ENCODE results near the gene NRXN2. TPM values are rescaled to one million over a fixed set of nuclear protein-coding genes. Genes with fewer than 3 reads are reported as not detected.
A peak's percentile ranks its signal among the peaks of the same experiment; 100 is the strongest.

Gene NRXN2
- total and polyA plus RNA-seq, 2 experiments from 2014 or later: 1.1 to 5.6 TPM

DNA sequence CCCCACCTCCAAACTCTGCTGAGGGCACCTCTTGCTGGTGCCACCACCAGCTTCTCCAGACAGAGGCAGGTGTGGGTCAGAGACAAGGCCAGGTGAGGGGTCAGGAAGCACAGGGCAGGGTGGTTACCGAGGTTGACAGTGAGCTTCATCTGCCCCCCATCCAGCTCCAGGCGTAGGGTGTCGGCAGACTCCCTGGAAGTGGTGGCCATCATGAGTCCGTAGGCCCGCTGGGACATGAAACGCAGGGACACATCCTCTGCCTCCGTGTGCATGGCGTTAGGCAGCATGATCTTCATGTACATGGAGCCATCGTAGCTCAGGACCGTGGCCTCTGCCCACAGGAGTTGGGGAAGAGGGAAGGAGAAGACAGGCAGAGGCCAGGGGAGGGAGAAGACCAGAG lies 62.8 kb downstream of the NRXN2 start:
- H3K4me3 ChIP-seq: no peak overlapping the region
- peak overlapping the region; percentile 63; the same call in 1 of the 2 replicates for H3K9ac ChIP-seq
- H3K27me3 ChIP-seq (replicated peaks; ENCODE audit: insufficient read depth): no peaks in the 10 kb centered on the region
- H3K4me2 ChIP-seq (ENCODE audit: unreplicated experiment): no peak overlapping the region
- H3K9me3 ChIP-seq (ENCODE audit: low read depth): no peaks in the 10 kb centered on the region
- peaks cover 28% of the 10 kb centered on the region for H3K4me1 ChIP-seq (ENCODE audit: insufficient read depth)
- H3K36me3 ChIP-seq (ENCODE audit: low read depth): no peaks in the 10 kb centered on the region
- no peaks in the 10 kb centered on the region for H3K9me2 ChIP-seq (ENCODE audit: insufficient read depth)
- TF ChIP-seq EZH2 (IDR thresholded peaks at IDR 0.05; ENCODE audit: insufficient read depth, poor library complexity, severe bottlenecking): no peak
- no peak for TF ChIP-seq EZH2phosphoT487 (IDR thresholded peaks at IDR 0.05; ENCODE audit: insufficient read depth, low read depth)
- no peaks in the 10 kb centered on the region for H4K20me1 ChIP-seq (ENCODE audit: insufficient read depth)
- H3F3A ChIP-seq (ENCODE audit: insufficient read depth): 0 out of 2 replicates have a peak, but pooled peaks cover 10% of the 10 kb centered on the region
- no peaks in the 10 kb centered on the region for H3K79me2 ChIP-seq (ENCODE audit: insufficient read depth)
- in situ Hi-C loops (cut with MboI): no loop called here
- 97 to 99% methylated on average over 10 of the region's 10 CpGs for WGBS, 2 experiments (ENCODE audit: low coverage in 1 of 2, low lambda C conversion rate in 2 of 2, missing lambda C conversion rate in 2 of 2)
- no peak for DNase-seq
- H3K27ac ChIP-seq: peak overlapping the region; percentile 88
- no peak overlapping the region for H2AFZ ChIP-seq

DNA sequence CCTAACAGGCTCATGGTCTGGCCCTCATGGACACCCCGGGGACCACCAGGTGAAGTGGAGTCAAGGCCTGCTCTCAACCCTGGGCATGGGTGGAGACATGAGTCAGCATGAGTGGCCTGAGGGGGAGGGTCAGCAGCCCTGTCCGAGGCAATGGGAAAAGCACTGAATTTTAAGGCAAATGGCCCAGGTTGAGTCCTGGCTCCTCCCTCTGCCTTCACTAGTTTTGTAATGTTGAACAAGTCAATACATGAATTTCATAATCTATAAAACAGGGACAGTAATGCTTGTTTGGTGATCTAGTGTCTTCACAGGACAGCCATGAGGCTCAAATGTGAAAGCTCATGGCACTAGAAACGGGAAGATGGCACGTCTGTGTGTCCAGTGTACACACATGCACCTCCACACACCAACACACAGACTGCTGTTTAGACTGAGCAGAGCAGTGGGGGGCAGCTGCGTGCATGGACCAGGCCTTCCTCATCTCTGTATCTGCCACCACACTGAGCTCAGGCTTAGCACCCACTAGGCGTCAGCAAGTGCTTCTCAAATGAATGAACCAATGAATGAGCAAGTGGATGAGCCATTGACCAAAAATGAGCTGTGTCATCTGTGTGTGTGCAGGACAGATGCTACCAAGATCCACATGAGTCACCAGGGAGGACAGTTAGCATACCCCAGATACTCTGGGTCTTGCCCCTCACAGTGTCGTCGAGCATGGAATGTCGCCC lies 63.4 kb downstream of the NRXN2 start:
- Histone ChIP-seq H3F3A (ENCODE audit: insufficient read depth) (0 out of 2 replicates have a peak, but pooled peaks cover 10% of the 10 kb centered on the region), H3K9me3 (ENCODE audit: low read depth) (no peaks in the 10 kb centered on the region), H3K9ac (peak overlapping the region; percentile 68), H2AFZ (peak overlapping the region; percentile 50; the same call in 1 of the 2 replicates), H3K9me2 (ENCODE audit: insufficient read depth) (no peaks in the 10 kb centered on the region), H3K36me3 (ENCODE audit: low read depth) (no peaks in the 10 kb centered on the region), H3K79me2 (ENCODE audit: insufficient read depth) (no peaks in the 10 kb centered on the region), H3K27ac (peak overlapping the region; percentile 88), H3K27me3 (replicated peaks; ENCODE audit: insufficient read depth) (no peaks in the 10 kb centered on the region), H3K4me2 (ENCODE audit: unreplicated experiment) (peak overlapping the region; percentile 81), H4K20me1 (ENCODE audit: insufficient read depth) (no peaks in the 10 kb centered on the region), H3K4me1 (ENCODE audit: insufficient read depth) (peaks cover 28% of the 10 kb centered on the region), H3K4me3 (peak overlapping the region; percentile 30; the same call in 1 of the 2 replicates)
- TF ChIP-seq EZH2 (IDR thresholded peaks at IDR 0.05; ENCODE audit: insufficient read depth, poor library complexity, severe bottlenecking): no peak
- TF ChIP-seq EZH2phosphoT487 (IDR thresholded peaks at IDR 0.05; ENCODE audit: insufficient read depth, low read depth): no peak
- 21 to 23% methylated on average over 9 of the region's 9 CpGs for WGBS, 2 experiments (ENCODE audit: low coverage in 1 of 2, low lambda C conversion rate in 2 of 2, missing lambda C conversion rate in 2 of 2)
- DNase-seq: peak; percentile 97
- in situ Hi-C loops (cut with MboI): no loop called here

DNA sequence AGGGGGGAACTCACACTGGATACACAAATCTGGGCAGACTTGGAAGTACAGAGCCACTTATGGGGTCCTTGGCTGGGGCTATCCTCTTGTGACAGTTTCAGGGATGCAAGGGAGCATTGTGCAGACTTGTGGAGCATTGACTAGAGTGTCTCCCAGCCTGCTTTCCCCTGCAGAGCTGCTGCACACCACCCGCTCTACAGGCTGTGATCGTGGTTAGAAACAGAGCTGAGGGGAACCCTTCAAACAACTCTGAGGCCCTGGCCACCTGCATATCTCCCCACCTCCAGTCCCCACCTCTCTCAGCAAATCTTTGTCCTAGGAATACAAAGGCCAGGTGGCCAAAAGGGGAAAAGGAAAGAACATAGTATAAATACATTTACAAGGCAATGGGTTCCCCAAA lies 64.7 kb downstream of the NRXN2 start:
- Histone ChIP-seq H3K4me1 (ENCODE audit: insufficient read depth) (peaks cover 28% of the 10 kb centered on the region), H3K9me2 (ENCODE audit: insufficient read depth) (no peaks in the 10 kb centered on the region), H3K27ac (no peak overlapping the region), H3K9ac (no peak overlapping the region), H3K9me3 (ENCODE audit: low read depth) (no peaks in the 10 kb centered on the region), H3F3A (ENCODE audit: insufficient read depth) (0 out of 2 replicates have a peak, but pooled peaks cover 10% of the 10 kb centered on the region), H4K20me1 (ENCODE audit: insufficient read depth) (no peaks in the 10 kb centered on the region), H2AFZ (no peak overlapping the region), H3K79me2 (ENCODE audit: insufficient read depth) (no peaks in the 10 kb centered on the region), H3K36me3 (ENCODE audit: low read depth) (no peaks in the 10 kb centered on the region), H3K4me3 (no peak overlapping the region), H3K4me2 (ENCODE audit: unreplicated experiment) (no peak overlapping the region), H3K27me3 (replicated peaks; ENCODE audit: insufficient read depth) (no peaks in the 10 kb centered on the region)
- in situ Hi-C loops (cut with MboI): no loop called here
- TF ChIP-seq EZH2phosphoT487 (IDR thresholded peaks at IDR 0.05; ENCODE audit: insufficient read depth, low read depth) (no peak), EZH2 (IDR thresholded peaks at IDR 0.05; ENCODE audit: insufficient read depth, poor library complexity, severe bottlenecking) (no peak)
- DNase-seq: no peak
- 93 to 100% methylated on average over 2 of the region's 2 CpGs for WGBS, 2 experiments (ENCODE audit: low coverage in 1 of 2, low lambda C conversion rate in 2 of 2, missing lambda C conversion rate in 2 of 2)

DNA sequence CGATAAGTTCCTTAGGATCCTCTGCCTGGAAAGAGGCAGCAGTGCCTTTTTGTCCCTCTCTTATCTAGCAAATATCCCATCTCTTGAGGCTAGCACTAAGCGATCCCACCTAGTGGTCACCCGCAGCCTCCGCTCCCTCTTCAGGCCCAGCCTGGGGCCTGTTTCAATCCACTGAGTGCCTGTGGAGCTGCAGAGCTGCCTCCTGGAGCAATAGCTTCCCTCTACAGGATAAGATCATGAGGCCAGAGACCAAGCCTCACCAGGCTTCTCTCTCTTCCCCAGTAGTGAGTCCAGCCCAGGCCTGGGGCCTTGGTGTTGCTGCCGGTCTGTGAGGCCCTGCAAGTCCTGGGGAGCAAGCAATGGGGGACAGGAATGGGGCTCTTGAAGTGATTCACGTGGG lies 66.1 kb downstream of the NRXN2 start:
- 0 out of 2 replicates have a peak, but pooled peaks cover 10% of the 10 kb centered on the region for H3F3A ChIP-seq (ENCODE audit: insufficient read depth)
- no peaks in the 10 kb centered on the region for H3K79me2 ChIP-seq (ENCODE audit: insufficient read depth)
- no peaks in the 10 kb centered on the region for H3K9me2 ChIP-seq (ENCODE audit: insufficient read depth)
- no peaks in the 10 kb centered on the region for H3K36me3 ChIP-seq (ENCODE audit: low read depth)
- H3K4me2 ChIP-seq (ENCODE audit: unreplicated experiment): no peak overlapping the region
- 94 to 98% methylated on average over 6 of the region's 6 CpGs for WGBS, 2 experiments (ENCODE audit: low coverage in 1 of 2, low lambda C conversion rate in 2 of 2, missing lambda C conversion rate in 2 of 2)
- DNase-seq: no peak
- H3K9ac ChIP-seq: no peak overlapping the region
- H2AFZ ChIP-seq: no peak overlapping the region
- no peaks in the 10 kb centered on the region for H3K9me3 ChIP-seq (ENCODE audit: low read depth)
- no peak overlapping the region for H3K4me3 ChIP-seq
- TF ChIP-seq EZH2 (IDR thresholded peaks at IDR 0.05; ENCODE audit: insufficient read depth, poor library complexity, severe bottlenecking) (no peak), EZH2phosphoT487 (IDR thresholded peaks at IDR 0.05; ENCODE audit: insufficient read depth, low read depth) (no peak)
- H4K20me1 ChIP-seq (ENCODE audit: insufficient read depth): no peaks in the 10 kb centered on the region
- H3K27me3 ChIP-seq (replicated peaks; ENCODE audit: insufficient read depth): no peaks in the 10 kb centered on the region
- H3K4me1 ChIP-seq (ENCODE audit: insufficient read depth): peaks cover 28% of the 10 kb centered on the region
- H3K27ac ChIP-seq: no peak overlapping the region
- in situ Hi-C loops (cut with MboI): no loop called here

Data from GM23248 (cell line).